ENCODE data around the gene GTPBP6. TPM values are rescaled to one million over a fixed set of nuclear protein-coding genes. Genes with fewer than 3 reads are reported as not detected.

The GTPBP6 gene
- total and polyA plus RNA-seq, 2 experiments from 2014 or later, result 41.4 to 66.8 TPM

GRCh38 chrX:323721-324628 is 5.4 kb upstream of the GTPBP6 start:
- peak overlapping the region; percentile 53 for H3K4me3 ChIP-seq
- H3K27me3 ChIP-seq (ENCODE audit: insufficient read depth), result no peaks in the 10 kb centered on the region
- no peaks in the 10 kb centered on the region for H3K36me3 ChIP-seq (ENCODE audit: insufficient read depth)
- peaks cover 28% of the 10 kb centered on the region for H3K27me3 Mint-ChIP-seq (ENCODE audit: insufficient read depth, low read depth, poor library complexity)
- H3K4me1 ChIP-seq (ENCODE audit: insufficient read depth), result no peaks in the 10 kb centered on the region; the same call in 1 of the 2 replicates
- peaks cover 7% of the 10 kb centered on the region; the same call in 1 of the 3 replicates for H3K36me3 Mint-ChIP-seq (ENCODE audit: low read depth)
- no peak overlapping the region; the same call in 1 of the 2 replicates for H3K27ac Mint-ChIP-seq
- no peaks in the 10 kb centered on the region for H3K9me2 ChIP-seq (ENCODE audit: insufficient read depth)
- 0 out of 2 replicates have a peak overlapping the region, but pooled peaks have one; percentile 66 for H3K27ac ChIP-seq (ENCODE audit: low read depth)
- ATAC-seq (peak; percentile 69), DNase-seq (ENCODE audit: low spot score) (peak; percentile 89)
- H2AFZ ChIP-seq, result no peak overlapping the region
- peaks cover 24% of the 10 kb centered on the region; the same call in 1 of the 2 replicates for H3F3A ChIP-seq (replicated peaks; ENCODE audit: low read depth)
- peak overlapping the region; percentile 86 for H3K4me2 ChIP-seq
- H3K4me3 Mint-ChIP-seq, result peak overlapping the region; percentile 21; the same call in 2 of the 3 replicates
- H3K9me3 Mint-ChIP-seq, result peaks cover 16% of the 10 kb centered on the region; the same call in 2 of the 3 replicates
- H3K4me1 Mint-ChIP-seq, result peaks cover 6% of the 10 kb centered on the region; the same call in 2 of the 3 replicates
- H3K79me2 ChIP-seq (replicated peaks; ENCODE audit: insufficient read depth), result peaks cover 8% of the 10 kb centered on the region; the same call in 1 of the 2 replicates
- peaks cover 5% of the 10 kb centered on the region; the same call in 1 of the 2 replicates for H4K20me1 ChIP-seq (replicated peaks; ENCODE audit: insufficient read depth)
- TF ChIP-seq, protein P1, sequence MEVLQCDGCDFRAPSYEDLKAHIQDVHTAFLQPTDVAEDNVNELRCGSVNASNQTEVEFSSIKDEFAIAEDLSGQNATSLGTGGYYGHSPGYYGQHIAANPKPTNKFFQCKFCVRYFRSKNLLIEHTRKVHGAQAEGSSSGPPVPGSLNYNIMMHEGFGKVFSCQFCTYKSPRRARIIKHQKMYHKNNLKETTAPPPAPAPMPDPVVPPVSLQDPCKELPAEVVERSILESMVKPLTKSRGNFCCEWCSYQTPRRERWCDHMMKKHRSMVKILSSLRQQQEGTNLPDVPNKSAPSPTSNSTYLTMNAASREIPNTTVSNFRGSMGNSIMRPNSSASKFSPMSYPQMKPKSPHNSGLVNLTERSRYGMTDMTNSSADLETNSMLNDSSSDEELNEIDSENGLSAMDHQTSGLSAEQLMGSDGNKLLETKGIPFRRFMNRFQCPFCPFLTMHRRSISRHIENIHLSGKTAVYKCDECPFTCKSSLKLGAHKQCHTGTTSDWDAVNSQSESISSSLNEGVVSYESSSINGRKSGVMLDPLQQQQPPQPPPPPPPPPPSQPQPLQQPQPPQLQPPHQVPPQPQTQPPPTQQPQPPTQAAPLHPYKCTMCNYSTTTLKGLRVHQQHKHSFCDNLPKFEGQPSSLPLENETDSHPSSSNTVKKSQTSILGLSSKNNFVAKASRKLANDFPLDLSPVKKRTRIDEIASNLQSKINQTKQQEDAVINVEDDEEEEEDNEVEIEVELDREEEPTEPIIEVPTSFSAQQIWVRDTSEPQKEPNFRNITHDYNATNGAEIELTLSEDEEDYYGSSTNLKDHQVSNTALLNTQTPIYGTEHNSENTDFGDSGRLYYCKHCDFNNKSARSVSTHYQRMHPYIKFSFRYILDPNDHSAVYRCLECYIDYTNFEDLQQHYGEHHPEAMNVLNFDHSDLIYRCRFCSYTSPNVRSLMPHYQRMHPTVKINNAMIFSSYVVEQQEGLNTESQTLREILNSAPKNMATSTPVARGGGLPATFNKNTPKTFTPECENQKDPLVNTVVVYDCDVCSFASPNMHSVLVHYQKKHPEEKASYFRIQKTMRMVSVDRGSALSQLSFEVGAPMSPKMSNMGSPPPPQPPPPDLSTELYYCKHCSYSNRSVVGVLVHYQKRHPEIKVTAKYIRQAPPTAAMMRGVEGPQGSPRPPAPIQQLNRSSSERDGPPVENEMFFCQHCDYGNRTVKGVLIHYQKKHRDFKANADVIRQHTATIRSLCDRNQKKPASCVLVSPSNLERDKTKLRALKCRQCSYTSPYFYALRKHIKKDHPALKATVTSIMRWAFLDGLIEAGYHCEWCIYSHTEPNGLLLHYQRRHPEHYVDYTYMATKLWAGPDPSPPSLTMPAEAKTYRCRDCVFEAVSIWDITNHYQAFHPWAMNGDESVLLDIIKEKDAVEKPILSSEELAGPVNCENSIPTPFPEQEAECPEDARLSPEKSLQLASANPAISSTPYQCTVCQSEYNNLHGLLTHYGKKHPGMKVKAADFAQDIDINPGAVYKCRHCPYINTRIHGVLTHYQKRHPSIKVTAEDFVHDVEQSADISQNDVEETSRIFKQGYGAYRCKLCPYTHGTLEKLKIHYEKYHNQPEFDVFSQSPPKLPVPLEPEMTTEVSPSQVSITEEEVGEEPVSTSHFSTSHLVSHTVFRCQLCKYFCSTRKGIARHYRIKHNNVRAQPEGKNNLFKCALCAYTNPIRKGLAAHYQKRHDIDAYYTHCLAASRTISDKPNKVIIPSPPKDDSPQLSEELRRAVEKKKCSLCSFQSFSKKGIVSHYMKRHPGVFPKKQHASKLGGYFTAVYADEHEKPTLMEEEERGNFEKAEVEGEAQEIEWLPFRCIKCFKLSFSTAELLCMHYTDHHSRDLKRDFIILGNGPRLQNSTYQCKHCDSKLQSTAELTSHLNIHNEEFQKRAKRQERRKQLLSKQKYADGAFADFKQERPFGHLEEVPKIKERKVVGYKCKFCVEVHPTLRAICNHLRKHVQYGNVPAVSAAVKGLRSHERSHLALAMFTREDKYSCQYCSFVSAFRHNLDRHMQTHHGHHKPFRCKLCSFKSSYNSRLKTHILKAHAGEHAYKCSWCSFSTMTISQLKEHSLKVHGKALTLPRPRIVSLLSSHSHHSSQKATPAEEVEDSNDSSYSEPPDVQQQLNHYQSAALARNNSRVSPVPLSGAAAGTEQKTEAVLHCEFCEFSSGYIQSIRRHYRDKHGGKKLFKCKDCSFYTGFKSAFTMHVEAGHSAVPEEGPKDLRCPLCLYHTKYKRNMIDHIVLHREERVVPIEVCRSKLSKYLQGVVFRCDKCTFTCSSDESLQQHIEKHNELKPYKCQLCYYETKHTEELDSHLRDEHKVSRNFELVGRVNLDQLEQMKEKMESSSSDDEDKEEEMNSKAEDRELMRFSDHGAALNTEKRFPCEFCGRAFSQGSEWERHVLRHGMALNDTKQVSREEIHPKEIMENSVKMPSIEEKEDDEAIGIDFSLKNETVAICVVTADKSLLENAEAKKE (CRISPR knock-in tag; IDR thresholded peaks at IDR 0.05), result no peak
- no peak for TF ChIP-seq ETS1 (IDR thresholded peaks at IDR 0.05)
- peak; percentile 37 for TF ChIP-seq POLR2AphosphoS5 (IDR thresholded peaks at IDR 0.05; ENCODE audit: low read depth)
- TF ChIP-seq, protein P2, sequence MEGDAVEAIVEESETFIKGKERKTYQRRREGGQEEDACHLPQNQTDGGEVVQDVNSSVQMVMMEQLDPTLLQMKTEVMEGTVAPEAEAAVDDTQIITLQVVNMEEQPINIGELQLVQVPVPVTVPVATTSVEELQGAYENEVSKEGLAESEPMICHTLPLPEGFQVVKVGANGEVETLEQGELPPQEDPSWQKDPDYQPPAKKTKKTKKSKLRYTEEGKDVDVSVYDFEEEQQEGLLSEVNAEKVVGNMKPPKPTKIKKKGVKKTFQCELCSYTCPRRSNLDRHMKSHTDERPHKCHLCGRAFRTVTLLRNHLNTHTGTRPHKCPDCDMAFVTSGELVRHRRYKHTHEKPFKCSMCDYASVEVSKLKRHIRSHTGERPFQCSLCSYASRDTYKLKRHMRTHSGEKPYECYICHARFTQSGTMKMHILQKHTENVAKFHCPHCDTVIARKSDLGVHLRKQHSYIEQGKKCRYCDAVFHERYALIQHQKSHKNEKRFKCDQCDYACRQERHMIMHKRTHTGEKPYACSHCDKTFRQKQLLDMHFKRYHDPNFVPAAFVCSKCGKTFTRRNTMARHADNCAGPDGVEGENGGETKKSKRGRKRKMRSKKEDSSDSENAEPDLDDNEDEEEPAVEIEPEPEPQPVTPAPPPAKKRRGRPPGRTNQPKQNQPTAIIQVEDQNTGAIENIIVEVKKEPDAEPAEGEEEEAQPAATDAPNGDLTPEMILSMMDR (conservative IDR thresholded peaks at IDR 0.05; ENCODE audit: low read depth in 2 of 2), result peak; percentile 46 to 72
- no peak for TF ChIP-seq ZNF114 (CRISPR knock-in tag; IDR thresholded peaks at IDR 0.05)
- TF ChIP-seq, protein P3, sequence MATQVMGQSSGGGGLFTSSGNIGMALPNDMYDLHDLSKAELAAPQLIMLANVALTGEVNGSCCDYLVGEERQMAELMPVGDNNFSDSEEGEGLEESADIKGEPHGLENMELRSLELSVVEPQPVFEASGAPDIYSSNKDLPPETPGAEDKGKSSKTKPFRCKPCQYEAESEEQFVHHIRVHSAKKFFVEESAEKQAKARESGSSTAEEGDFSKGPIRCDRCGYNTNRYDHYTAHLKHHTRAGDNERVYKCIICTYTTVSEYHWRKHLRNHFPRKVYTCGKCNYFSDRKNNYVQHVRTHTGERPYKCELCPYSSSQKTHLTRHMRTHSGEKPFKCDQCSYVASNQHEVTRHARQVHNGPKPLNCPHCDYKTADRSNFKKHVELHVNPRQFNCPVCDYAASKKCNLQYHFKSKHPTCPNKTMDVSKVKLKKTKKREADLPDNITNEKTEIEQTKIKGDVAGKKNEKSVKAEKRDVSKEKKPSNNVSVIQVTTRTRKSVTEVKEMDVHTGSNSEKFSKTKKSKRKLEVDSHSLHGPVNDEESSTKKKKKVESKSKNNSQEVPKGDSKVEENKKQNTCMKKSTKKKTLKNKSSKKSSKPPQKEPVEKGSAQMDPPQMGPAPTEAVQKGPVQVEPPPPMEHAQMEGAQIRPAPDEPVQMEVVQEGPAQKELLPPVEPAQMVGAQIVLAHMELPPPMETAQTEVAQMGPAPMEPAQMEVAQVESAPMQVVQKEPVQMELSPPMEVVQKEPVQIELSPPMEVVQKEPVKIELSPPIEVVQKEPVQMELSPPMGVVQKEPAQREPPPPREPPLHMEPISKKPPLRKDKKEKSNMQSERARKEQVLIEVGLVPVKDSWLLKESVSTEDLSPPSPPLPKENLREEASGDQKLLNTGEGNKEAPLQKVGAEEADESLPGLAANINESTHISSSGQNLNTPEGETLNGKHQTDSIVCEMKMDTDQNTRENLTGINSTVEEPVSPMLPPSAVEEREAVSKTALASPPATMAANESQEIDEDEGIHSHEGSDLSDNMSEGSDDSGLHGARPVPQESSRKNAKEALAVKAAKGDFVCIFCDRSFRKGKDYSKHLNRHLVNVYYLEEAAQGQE (IDR thresholded peaks at IDR 0.05; ENCODE audit: unreplicated experiment), result no peak
